ENCODE measurements around the gene RHNO1.
"Not testable (repeated sequence)": the region's sequence is repeated elsewhere in the genome, so short reads cannot be mapped to it uniquely, and the experiment has no call there.

The RHNO1 gene

GRCh38 chr12:2864198-2864597, 12.8 kb upstream of the RHNO1 start:
- no peak for ATAC-seq (replicated peaks; ENCODE audit: extremely low read depth, poor library complexity, severe bottlenecking)
- Mint-ChIP-seq H3K4me3 (no peak overlapping the region), H3K9me3 (no peaks in the 10 kb centered on the region), H3K27me3 (no peaks in the 10 kb centered on the region), H3K27ac (ENCODE audit: low read depth) (no peak overlapping the region), H3K36me3 (ENCODE audit: insufficient read depth) (peaks cover 12% of the 10 kb centered on the region), H3K4me1 (peaks cover 4% of the 10 kb centered on the region)
- DNase-seq (ENCODE audit: low spot score in 2 of 2) = no peak

GRCh38 chr12:2868986-2869632, 7.9 kb upstream of the RHNO1 start:
- not testable (repeated sequence) for ATAC-seq (replicated peaks; ENCODE audit: extremely low read depth, poor library complexity, severe bottlenecking); DNase-seq (ENCODE audit: low spot score in 2 of 2); H3K27me3 Mint-ChIP-seq; H3K4me1 Mint-ChIP-seq; H3K4me3 Mint-ChIP-seq; H3K27ac Mint-ChIP-seq (ENCODE audit: low read depth); H3K9me3 Mint-ChIP-seq
- H3K36me3 Mint-ChIP-seq (ENCODE audit: insufficient read depth) = peaks cover 10% of the 10 kb centered on the region

GRCh38 chr12:2876431-2877046, 484 bp upstream of the RHNO1 start:
- Mint-ChIP-seq H3K36me3 (ENCODE audit: insufficient read depth) (peaks cover 22% of the 10 kb centered on the region), H3K9me3 (no peaks in the 10 kb centered on the region), H3K27ac (ENCODE audit: low read depth) (peak overlapping the region; percentile 99), H3K27me3 (no peaks in the 10 kb centered on the region), H3K4me1 (peaks cover 31% of the 10 kb centered on the region), H3K4me3 (peak overlapping the region; percentile 97)
- DNase-seq (ENCODE audit: low spot score in 2 of 2) = peak in 1 of 2 donors; percentile 16
- peak; percentile 54 for ATAC-seq (replicated peaks; ENCODE audit: extremely low read depth, poor library complexity, severe bottlenecking)

- ATAC-seq (replicated peaks; ENCODE audit: extremely low read depth, poor library complexity, severe bottlenecking) = no peak
- Mint-ChIP-seq H3K27me3 (no peaks in the 10 kb centered on the region), H3K4me3 (peak overlapping the region; percentile 97), H3K36me3 (ENCODE audit: insufficient read depth) (peaks cover 22% of the 10 kb centered on the region), H3K9me3 (no peaks in the 10 kb centered on the region), H3K27ac (ENCODE audit: low read depth) (peak overlapping the region; percentile 99), H3K4me1 (peaks cover 37% of the 10 kb centered on the region)
- DNase-seq (ENCODE audit: low spot score in 2 of 2) = no peak
Measured at GRCh38 chr12:2877953-2878732, 1.1 kb downstream of the RHNO1 start.

GRCh38 chr12:2879853-2880252, 2.8 kb downstream of the RHNO1 start:
- H3K27ac Mint-ChIP-seq (ENCODE audit: low read depth) = no peak overlapping the region
- H3K4me3 Mint-ChIP-seq = no peak overlapping the region
- no peaks in the 10 kb centered on the region for H3K27me3 Mint-ChIP-seq
- peaks cover 24% of the 10 kb centered on the region for H3K36me3 Mint-ChIP-seq (ENCODE audit: insufficient read depth)
- no peaks in the 10 kb centered on the region for H3K9me3 Mint-ChIP-seq
- H3K4me1 Mint-ChIP-seq = peaks cover 42% of the 10 kb centered on the region
- DNase-seq (ENCODE audit: low spot score in 2 of 2) (no peak), ATAC-seq (replicated peaks; ENCODE audit: extremely low read depth, poor library complexity, severe bottlenecking) (no peak)

GRCh38 chr12:2884810-2885209, 7.8 kb downstream of the RHNO1 start:
- H3K36me3 Mint-ChIP-seq (ENCODE audit: insufficient read depth) = peaks cover 27% of the 10 kb centered on the region
- H3K27me3 Mint-ChIP-seq = no peaks in the 10 kb centered on the region
- no peak overlapping the region for H3K4me3 Mint-ChIP-seq
- H3K4me1 Mint-ChIP-seq = peaks cover 24% of the 10 kb centered on the region
- H3K27ac Mint-ChIP-seq (ENCODE audit: low read depth) = no peak overlapping the region
- no peak for ATAC-seq (replicated peaks; ENCODE audit: extremely low read depth, poor library complexity, severe bottlenecking)
- no peak for DNase-seq (ENCODE audit: low spot score in 2 of 2)
- H3K9me3 Mint-ChIP-seq = no peaks in the 10 kb centered on the region

GRCh38 chr12:2886768-2887450, 9.9 kb downstream of the RHNO1 start:
- ATAC-seq (replicated peaks; ENCODE audit: extremely low read depth, poor library complexity, severe bottlenecking) = no peak
- Mint-ChIP-seq H3K9me3 (no peaks in the 10 kb centered on the region), H3K27me3 (no peaks in the 10 kb centered on the region), H3K4me3 (no peak overlapping the region), H3K27ac (ENCODE audit: low read depth) (no peak overlapping the region), H3K36me3 (ENCODE audit: insufficient read depth) (peaks cover 36% of the 10 kb centered on the region), H3K4me1 (peaks cover 36% of the 10 kb centered on the region)
- no peak for DNase-seq (ENCODE audit: low spot score in 2 of 2)

- Mint-ChIP-seq H3K36me3 (ENCODE audit: insufficient read depth) (peaks cover 34% of the 10 kb centered on the region), H3K9me3 (no peaks in the 10 kb centered on the region), H3K4me3 (peak overlapping the region; percentile 86), H3K27me3 (no peaks in the 10 kb centered on the region), H3K4me1 (peaks cover 31% of the 10 kb centered on the region), H3K27ac (ENCODE audit: low read depth) (peak overlapping the region; percentile 93)
- ATAC-seq (replicated peaks; ENCODE audit: extremely low read depth, poor library complexity, severe bottlenecking) (peak; percentile 0), DNase-seq (ENCODE audit: low spot score in 2 of 2) (no peak)
Measured at GRCh38 chr12:2890001-2890387, 13.0 kb downstream of the RHNO1 start.

- Mint-ChIP-seq H3K36me3 (ENCODE audit: insufficient read depth) (peaks cover 32% of the 10 kb centered on the region), H3K27ac (ENCODE audit: low read depth) (peak within 1 kb of the TSS; percentile 93), H3K4me3 (peak within 1 kb of the TSS; percentile 86), H3K9me3 (no peaks in the 10 kb centered on the region), H3K27me3 (no peaks in the 10 kb centered on the region), H3K4me1 (peaks cover 31% of the 10 kb centered on the region)
- ATAC-seq (replicated peaks; ENCODE audit: extremely low read depth, poor library complexity, severe bottlenecking) (peak; percentile 98), DNase-seq (ENCODE audit: low spot score in 2 of 2) (peak; percentile 97 to 98)
Measured at GRCh38 chr12:2890388-2891239, 13.6 kb downstream of the RHNO1 start, which contains the start of gene TULP3. Gene TULP3, plus strand, starts transcription at chr12:2890891. Its CDS starts 57 bp downstream, at chr12:2890948.

- no peaks in the 10 kb centered on the region for H3K9me3 Mint-ChIP-seq
- H3K4me1 Mint-ChIP-seq = peaks cover 31% of the 10 kb centered on the region
- peak overlapping the region; percentile 86 for H3K4me3 Mint-ChIP-seq
- peak overlapping the region; percentile 93 for H3K27ac Mint-ChIP-seq (ENCODE audit: low read depth)
- DNase-seq (ENCODE audit: low spot score in 2 of 2) = no peak
- peaks cover 26% of the 10 kb centered on the region for H3K36me3 Mint-ChIP-seq (ENCODE audit: insufficient read depth)
- H3K27me3 Mint-ChIP-seq = no peaks in the 10 kb centered on the region
- ATAC-seq (replicated peaks; ENCODE audit: extremely low read depth, poor library complexity, severe bottlenecking) = peak; percentile 10
Measured at GRCh38 chr12:2891240-2892053, 14.4 kb downstream of the RHNO1 start.

GRCh38 chr12:2892246-2892645, 15.2 kb downstream of the RHNO1 start:
- Mint-ChIP-seq H3K4me3 (peak overlapping the region; percentile 86), H3K36me3 (ENCODE audit: insufficient read depth) (peaks cover 23% of the 10 kb centered on the region), H3K27me3 (no peaks in the 10 kb centered on the region), H3K27ac (ENCODE audit: low read depth) (no peak overlapping the region), H3K4me1 (peaks cover 31% of the 10 kb centered on the region), H3K9me3 (no peaks in the 10 kb centered on the region)
- DNase-seq (ENCODE audit: low spot score in 2 of 2) (no peak), ATAC-seq (replicated peaks; ENCODE audit: extremely low read depth, poor library complexity, severe bottlenecking) (no peak)

All from central memory CD8-positive, alpha-beta T cell (primary cell).